Measurements from ENCODE around the gene IDE.
"Not testable (repeated sequence)": the region's sequence is repeated elsewhere in the genome, so short reads cannot be mapped to it uniquely, and the experiment has no call there.

The IDE gene

DNA sequence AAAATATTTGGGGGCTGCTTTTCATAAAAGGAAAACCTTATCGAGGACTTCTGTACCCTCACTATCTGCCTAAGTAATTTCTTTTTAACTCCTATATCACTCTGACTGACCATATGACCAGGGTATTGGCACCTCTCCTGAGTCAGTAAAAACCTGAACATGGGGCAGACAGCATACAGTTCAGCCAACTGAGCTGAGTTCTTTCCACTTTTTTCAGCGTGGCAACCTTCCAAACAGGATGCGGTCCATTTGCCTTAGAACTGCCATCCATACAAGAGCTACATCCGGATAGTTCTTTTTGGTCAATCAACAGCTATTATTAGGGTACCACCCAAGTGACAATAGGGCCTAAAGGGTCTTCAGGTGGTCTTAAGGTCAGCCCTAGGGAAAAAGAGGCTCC, 160.4 kb downstream of the IDE start:
- no peak for DNase-seq

DNA sequence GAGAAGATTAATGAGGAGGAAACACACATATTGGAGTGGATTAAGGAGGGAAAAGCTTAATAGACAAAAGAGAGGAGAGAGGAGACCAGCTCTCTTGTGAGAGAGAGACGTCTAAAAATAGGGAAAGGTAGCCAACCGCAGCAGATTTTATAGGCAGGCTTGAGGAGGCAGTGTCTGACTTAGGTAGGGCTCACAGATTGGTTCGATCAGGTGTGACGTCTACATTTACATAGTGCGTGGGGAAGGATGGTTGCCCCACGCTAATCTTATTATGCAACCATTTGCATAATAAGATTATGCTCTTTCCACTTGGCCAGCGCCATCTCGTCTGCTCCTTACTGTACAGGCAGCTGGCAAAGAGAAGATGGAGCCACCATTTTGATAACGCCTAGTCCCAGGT, 160.9 kb downstream of the IDE start:
- DNase-seq, result no peak

DNA sequence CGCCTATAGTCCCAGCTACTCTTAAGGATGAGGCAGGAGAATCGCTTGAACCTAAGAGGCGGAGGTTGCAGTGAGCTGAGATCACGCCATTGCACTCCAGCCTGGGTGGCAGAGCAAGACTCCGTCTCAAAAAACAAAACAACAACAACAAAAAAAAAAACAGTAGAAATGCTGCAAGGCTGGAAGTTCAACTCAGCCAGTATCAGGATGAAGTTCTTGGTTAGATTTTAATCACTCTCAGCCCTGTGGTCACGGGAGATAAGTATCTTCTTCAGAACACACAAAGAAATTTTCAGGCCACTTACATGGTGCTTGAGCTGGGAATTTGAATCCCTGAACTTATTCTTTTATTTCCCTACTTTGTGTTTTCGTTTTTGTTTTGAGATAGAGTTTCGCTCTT, 162.5 kb downstream of the IDE start:
- DNase-seq, result no peak

DNA sequence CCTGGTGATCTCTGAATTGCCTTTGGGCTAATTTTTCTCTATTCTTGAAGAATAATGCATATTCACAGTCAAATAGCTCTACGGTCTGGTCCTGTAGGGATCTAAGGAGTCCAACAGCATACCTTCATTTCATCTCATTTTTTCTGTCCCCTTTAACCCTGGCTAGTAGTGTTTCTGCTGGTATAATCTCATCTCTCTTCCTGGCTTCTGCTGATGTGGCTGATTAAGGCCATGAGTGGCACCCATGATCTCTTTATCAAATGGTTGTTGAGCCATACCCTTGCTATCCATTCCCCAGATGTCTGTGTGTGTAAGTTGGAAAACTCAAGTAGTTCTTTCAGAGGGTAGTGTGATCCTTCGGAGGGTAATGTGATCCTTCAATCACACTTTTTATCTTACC, 163.4 kb downstream of the IDE start:
- DNase-seq, result no peak

DNA sequence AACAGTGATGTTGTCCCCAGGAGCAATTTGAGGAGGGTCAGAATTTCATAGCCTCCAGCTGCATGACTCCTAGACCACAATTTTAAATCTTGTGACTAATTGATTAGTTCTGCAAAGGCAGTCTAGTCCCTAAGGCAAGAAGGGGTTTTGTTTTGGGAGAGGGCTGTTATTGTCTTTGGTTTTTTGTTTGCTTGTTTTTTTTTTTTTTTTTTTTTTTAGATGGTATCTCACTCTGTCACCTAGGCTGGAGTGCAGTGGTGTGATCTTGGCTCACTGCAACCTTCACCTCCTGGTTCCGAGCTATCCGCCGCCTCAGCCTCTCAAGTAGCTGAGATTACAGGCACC, 165.9 kb downstream of the IDE start:
- no peak for DNase-seq

DNA sequence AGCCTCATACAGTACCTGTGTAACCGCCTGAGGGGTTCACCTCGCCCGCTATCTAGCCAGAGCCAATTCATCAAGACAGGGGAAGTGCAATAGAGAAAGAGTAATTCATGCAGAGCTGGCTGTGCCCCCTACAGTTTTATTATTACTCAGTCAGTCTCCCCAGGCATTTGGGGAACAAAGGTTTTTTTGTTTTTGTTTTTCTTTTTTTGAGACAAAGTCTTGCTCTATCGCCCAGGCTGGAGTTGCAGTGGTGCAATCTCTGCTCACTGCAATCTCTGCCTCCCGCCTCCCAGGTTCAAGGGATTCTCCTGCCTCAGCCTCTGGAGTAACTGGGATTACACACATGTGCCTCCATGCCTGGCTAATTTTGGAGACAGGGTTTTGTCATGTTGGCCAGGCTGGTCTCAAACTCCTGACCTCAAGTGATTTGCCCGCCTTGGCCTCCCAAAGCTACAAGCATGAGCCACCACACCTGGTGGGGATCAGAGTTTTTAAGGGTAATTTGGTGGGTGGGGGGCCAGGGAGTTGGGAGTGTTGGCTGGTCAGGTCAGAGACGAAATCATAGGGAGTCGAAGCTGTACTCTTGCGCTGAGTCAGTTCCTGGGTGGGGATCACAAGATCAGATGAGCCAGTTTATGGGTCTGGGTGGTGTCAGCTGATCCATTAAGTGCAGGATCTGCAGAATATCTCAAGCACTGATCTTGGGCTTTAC, 166.4 kb downstream of the IDE start:
- DNase-seq, result no peak

DNA sequence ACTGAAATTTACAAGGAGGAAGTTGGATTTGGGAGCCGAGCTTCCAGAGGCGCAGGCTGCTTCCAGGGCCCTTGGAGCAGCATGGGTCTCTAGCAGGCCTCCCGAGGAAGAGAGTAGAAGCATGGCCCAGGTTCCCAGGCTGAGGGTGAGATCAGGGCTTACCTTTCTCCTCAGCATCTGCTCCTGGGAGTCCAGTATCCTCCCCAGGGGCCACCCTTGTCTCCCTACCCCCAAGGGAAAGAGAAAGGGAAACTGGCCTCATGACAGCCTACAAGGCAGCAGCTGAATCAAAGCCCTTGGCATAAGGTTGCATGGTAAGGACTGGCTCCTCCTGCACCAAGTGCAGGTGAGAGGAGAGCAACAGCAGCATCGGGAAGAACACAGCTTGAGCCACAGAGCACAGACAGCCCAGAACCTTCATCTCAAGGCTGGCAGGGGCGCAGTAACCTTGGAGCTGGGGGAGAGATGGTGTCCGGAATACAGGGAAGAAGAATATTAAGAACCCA, 168.4 kb downstream of the IDE start:
- no peak for DNase-seq

DNA sequence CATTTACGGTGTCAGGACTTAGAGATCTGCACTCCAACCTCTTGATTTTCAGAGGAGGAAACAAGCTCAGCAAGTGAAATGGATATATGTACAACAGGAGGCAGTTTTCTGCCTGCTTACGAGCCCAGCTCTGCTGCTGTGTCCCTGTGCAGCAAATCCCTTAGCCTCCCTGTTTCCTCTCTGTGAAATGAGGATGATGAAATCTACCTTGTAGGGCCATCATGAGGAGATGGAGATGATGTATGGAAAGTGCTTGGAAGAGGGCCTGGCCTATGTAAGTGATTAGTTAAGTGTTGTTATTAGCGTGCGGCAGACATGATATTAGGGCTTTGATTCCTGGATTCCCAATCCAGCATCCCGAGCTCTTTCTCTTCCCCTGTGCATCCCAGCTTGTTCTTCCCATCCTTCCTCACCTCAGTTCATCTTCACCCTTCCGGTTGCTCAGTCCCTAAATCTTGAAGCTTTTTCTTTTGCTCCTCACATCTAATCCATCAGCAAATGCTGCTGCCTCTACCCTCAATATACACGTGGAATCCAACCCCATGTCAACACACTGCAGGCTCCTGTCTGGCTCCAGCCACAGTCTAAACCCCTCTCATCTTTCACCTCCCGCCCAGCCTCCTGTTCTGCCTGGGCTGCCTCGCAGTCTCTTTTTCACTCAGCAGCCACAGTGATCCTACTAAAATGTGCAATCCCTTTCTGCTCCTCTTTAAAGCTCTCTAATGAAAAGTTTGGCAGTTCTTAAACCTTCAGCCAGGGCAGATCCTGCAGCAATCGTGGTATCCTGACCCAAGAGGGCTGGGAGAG, 169.1 kb downstream of the IDE start:
- DNase-seq, result no peak

DNA sequence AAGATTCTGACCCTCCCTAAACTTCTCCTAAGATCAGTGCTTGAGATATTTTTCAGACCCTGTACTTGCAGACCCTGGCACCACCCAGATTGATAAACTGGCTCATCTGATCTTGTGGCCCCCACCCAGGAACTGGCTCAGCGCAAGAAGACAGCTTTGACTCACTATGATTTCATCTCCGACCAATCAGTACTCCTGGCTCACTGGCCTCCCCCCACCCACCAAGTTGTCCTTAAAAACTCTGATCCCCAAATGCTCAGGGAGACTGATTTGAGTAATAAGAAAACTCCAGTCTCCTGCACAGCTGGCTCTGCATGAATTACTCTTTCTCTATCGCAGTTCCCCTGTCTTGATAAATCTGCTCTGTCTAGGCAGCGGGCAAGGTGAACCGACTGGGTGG, 171.7 kb downstream of the IDE start:
- DNase-seq, result not testable (repeated sequence)
